Testis (tissue), 2 donors: ENCODE results near the gene PPA1.

ENCODE experiments used
- POLR2A ChIP-seq: fragments of 450-650 bp; IDR thresholded peaks from one replicate; pipeline ENCODE4 v1.6.1; 2017; ENCODE audit warnings: antibody characterized with exemption, mild to moderate bottlenecking, moderate library complexity
- TF ChIP-seq, protein P1 (sequence below), 3 experiments: fragments of 450-650 bp in 2 of 3; fragments of 200-600 bp in 1 of 3; sonication (generic) in 1 of 3; IDR thresholded peaks; one replicate each; pipeline ENCODE4 v1.5.1; 2016 to 2019; ENCODE audit warnings: antibody characterized with exemption in 3 of 3, mild to moderate bottlenecking in 2 of 3, moderate library complexity in 1 of 3

- TF ChIP-seq POLR2A: no peak
- TF ChIP-seq, protein P1, sequence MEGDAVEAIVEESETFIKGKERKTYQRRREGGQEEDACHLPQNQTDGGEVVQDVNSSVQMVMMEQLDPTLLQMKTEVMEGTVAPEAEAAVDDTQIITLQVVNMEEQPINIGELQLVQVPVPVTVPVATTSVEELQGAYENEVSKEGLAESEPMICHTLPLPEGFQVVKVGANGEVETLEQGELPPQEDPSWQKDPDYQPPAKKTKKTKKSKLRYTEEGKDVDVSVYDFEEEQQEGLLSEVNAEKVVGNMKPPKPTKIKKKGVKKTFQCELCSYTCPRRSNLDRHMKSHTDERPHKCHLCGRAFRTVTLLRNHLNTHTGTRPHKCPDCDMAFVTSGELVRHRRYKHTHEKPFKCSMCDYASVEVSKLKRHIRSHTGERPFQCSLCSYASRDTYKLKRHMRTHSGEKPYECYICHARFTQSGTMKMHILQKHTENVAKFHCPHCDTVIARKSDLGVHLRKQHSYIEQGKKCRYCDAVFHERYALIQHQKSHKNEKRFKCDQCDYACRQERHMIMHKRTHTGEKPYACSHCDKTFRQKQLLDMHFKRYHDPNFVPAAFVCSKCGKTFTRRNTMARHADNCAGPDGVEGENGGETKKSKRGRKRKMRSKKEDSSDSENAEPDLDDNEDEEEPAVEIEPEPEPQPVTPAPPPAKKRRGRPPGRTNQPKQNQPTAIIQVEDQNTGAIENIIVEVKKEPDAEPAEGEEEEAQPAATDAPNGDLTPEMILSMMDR (IDR thresholded peaks at IDR 0.05): no peak
These were observed 922 bp downstream of the PPA1 start for GRCh38 chr10:70232155-70232858.
